Erythroblast (primary cell): ENCODE data around the gene CDH2.

ENCODE experiments used
- DNase-seq, 2 experiments: peaks; one replicate each; lab custom pipeline; 2025; lab: John Stamatoyannopoulos, UW
- GATA1 ChIP-seq: IDR thresholded peaks from 2 replicates; pipeline ENCODE4 v1.6.1; 2011; ENCODE audit warnings: low read depth, mild to moderate bottlenecking, control low read depth, low read length, moderate library complexity
- POLR2A ChIP-seq: IDR thresholded peaks from 2 replicates; pipeline ENCODE4 v1.6.1; 2011; ENCODE audit warnings: mild to moderate bottlenecking, low read length

Gene CDH2

GRCh38 chr18:28045176-28045810 lies 131.6 kb downstream of the CDH2 start:
- DNase-seq = no peak
- TF ChIP-seq GATA1 = no peak
- TF ChIP-seq POLR2A = no peak

- no peak for TF ChIP-seq POLR2A
- TF ChIP-seq GATA1 = no peak
- DNase-seq = no peak
These were observed 132.9 kb downstream of the CDH2 start for GRCh38 chr18:28044036-28044435.

- DNase-seq = no peak
- no peak for TF ChIP-seq GATA1
- TF ChIP-seq POLR2A = no peak
These were observed 133.3 kb downstream of the CDH2 start for GRCh38 chr18:28043631-28044030.

- DNase-seq = no peak
- TF ChIP-seq POLR2A (no peak), GATA1 (no peak)
These were observed 135.6 kb downstream of the CDH2 start for GRCh38 chr18:28041366-28041765.

GRCh38 chr18:28040716-28041115 lies 136.2 kb downstream of the CDH2 start:
- DNase-seq = no peak
- TF ChIP-seq GATA1 (no peak), POLR2A (no peak)

GRCh38 chr18:28040211-28040610 lies 136.7 kb downstream of the CDH2 start:
- TF ChIP-seq GATA1 = no peak
- DNase-seq = no peak

- TF ChIP-seq GATA1 (no peak), POLR2A (no peak)
- no peak for DNase-seq
These were observed 137.2 kb downstream of the CDH2 start for GRCh38 chr18:28039691-28040090.

- no peak for TF ChIP-seq GATA1
- TF ChIP-seq POLR2A = no peak
- no peak for DNase-seq
These were observed 137.9 kb downstream of the CDH2 start for GRCh38 chr18:28039078-28039477.

GRCh38 chr18:28036488-28036887 lies 140.4 kb downstream of the CDH2 start:
- DNase-seq = no peak
- no peak for TF ChIP-seq GATA1
- no peak for TF ChIP-seq POLR2A

GRCh38 chr18:28034567-28034966 lies 142.4 kb downstream of the CDH2 start:
- TF ChIP-seq GATA1 = no peak
- TF ChIP-seq POLR2A = no peak
- no peak for DNase-seq

- DNase-seq = no peak
- TF ChIP-seq POLR2A (no peak), GATA1 (no peak)
These were observed 144.8 kb downstream of the CDH2 start for GRCh38 chr18:28032177-28032576.

- TF ChIP-seq GATA1 = no peak
- TF ChIP-seq POLR2A = no peak
- no peak for DNase-seq
These were observed 146.5 kb downstream of the CDH2 start for GRCh38 chr18:28030458-28030857.

GRCh38 chr18:28027755-28028154 lies 149.2 kb downstream of the CDH2 start:
- TF ChIP-seq GATA1 (no peak), POLR2A (no peak)
- DNase-seq = no peak

GRCh38 chr18:28019425-28020108 lies 157.4 kb downstream of the CDH2 start:
- DNase-seq = no peak
- TF ChIP-seq GATA1 (no peak), POLR2A (no peak)

GRCh38 chr18:28018351-28018750 lies 158.6 kb downstream of the CDH2 start:
- TF ChIP-seq POLR2A = no peak
- TF ChIP-seq GATA1 = no peak
- DNase-seq = no peak
